Sciatic nerve (tissue), 2 donors: ENCODE results near the gene FAM83D. TPM values are rescaled to one million over a fixed set of nuclear protein-coding genes. Genes with fewer than 3 reads are reported as not detected.
A peak's percentile ranks its signal among the peaks of the same experiment; 100 is the strongest.

Source experiments
- ATAC-seq: fragments of 200-7000 bp; cut with Tn5 transposase; one replicate; pipeline ENCODE4 v1.9.1; 2020; ENCODE audit warnings: mild to moderate bottlenecking, moderate library complexity
- DNase-seq: peaks from one replicate; pipeline ENCODE4 v3.0.0-alpha.2; 2020; ENCODE audit warnings: low spot score
- intact Hi-C: fragments of 100-400 bp; cut with DNase I; formaldehyde crosslinking; loops from one replicate; pipeline ENCODE4 v1.14.2; 2022
- total RNA-seq: library from RNA; stranded (reverse); fragmentation: NEBNext Ultra II Directional; extraction: Animal tissue kit (Norgen Biotek cat#: 25700); gene quantifications from one replicate; pipeline ENCODE4 v1.2.1, GENCODE V29; 2021
- donor health status: DM: no; HTN: no; CAD: no.
- donor health status: DM: no; HTN: no; CAD: no.

Gene FAM83D
- total RNA-seq, 1 donor from 2014 or later, result 0.13 TPM

- intact Hi-C loops, result no loop called here
- peak; percentile 31 for ATAC-seq
Measured at GRCh38 chr20:38894091-38894847, 31.9 kb upstream of the FAM83D start.

DNA sequence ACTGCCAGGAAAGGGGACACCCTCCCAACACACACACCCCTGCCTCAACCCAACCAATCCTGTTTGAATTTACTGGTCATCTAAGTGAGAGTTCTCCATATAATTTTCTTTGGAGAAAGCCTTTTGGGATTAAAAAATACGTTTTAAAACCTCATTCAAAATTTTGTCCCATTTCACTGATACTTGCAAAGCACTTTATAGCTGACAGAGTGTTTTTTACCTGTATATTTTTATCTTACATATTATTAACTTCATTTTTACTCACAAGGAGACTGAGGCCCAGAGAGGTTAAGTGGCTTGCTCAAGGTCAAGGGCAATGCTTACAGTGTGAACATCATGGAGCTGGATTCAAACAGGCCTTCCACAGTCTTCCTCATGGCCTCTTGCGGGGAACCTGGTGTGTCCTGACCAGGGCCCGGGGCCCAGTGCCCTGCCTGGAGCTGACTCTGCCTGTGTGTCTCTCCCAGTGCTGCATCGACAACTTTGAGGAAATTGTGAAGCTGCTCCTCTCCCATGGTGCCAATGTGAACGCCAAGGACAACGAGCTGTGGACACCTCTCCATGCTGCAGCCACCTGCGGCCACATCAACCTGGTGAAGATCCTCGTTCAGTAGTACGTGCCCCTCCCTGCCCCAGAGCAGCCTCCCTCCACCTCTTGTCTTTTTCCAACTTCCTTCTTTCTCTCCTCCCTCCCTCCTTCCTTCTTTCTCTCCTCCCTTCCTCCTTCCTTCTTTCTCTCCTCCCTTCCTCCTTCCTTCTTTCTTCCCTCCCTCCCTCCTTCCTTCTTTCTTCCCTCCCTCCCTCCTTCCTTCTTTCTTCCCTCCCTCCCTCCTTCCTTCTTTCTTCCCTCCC, 30.9 kb upstream of the FAM83D start:
- ATAC-seq (no peak), DNase-seq (no peak)
- intact Hi-C loops, result no loop called here

More at GRCh38 chr20:38894091-38894847, 31.9 kb upstream of the FAM83D start:
- DNase-seq, result no peak

DNA sequence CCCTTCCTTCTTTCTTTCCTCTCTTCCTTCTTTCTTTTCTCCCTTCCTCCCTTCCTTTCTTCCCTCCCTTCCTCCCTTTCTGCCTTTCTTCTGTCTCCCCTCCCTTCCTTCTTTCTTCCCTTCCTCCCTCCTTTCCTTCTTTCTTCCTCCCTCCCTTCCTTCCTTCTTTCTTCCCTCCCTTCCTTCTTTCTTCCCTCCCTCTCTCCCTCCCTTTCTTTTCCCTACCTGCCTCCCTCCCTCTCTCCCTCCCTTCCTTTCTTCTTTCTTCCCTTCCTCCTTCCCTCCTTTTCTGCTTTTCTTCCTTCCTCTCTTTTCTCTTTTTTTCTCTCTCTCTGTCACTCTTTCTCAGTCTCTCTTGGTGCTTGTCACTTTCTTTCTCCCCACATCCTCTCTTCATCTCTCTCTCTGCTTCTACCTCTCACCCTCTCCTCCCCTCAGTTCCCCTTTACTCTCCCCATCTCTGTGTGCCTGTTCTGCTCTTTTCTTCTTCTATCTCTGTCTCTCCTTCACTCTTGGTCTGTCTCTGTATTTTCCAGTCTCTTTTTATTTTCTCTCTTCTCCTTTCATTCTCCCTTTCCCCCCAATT, 30.1 kb upstream of the FAM83D start:
- ATAC-seq (no peak), DNase-seq (no peak)
- intact Hi-C loops, result no loop called here

- ATAC-seq (no peak), DNase-seq (no peak)
- intact Hi-C loops, result no loop called here
Measured at GRCh38 chr20:38897267-38897666, 28.9 kb upstream of the FAM83D start.

DNA sequence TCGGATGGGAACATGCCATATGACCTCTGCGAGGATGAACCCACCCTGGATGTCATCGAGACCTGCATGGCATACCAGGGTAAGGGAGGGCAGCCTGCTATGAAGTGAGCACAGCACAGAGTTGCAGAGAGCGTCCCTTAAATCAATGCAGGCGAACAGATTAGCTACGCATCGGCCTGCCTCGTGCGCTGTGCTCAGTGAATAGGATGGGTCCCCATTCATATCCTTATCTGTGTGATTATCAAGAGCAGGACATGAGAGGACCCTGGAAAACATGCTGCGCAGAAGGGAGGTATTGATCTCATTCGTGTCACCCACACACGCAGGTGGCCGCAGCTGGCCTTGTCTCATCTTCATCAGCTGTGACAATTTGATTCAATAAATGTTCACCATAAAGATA, 25.6 kb upstream of the FAM83D start:
- DNase-seq, result no peak
- intact Hi-C loops, result no loop called here
- no peak for ATAC-seq

GRCh38 chr20:38902601-38903000, 23.6 kb upstream of the FAM83D start:
- ATAC-seq, result no peak
- DNase-seq, result no peak
- intact Hi-C loops, result no loop called here

- intact Hi-C loops, result no loop called here
- DNase-seq, result no peak
- no peak for ATAC-seq
Measured at GRCh38 chr20:38903335-38903734, 22.9 kb upstream of the FAM83D start.

GRCh38 chr20:38905375-38905774, 20.8 kb upstream of the FAM83D start:
- intact Hi-C loops, result no loop called here
- no peak for ATAC-seq
- no peak for DNase-seq

GRCh38 chr20:38907918-38908677, 18.1 kb upstream of the FAM83D start:
- no peak for DNase-seq
- intact Hi-C loops, result no loop called here
- no peak for ATAC-seq

- DNase-seq, result no peak
- no peak for ATAC-seq
- intact Hi-C loops, result no loop called here
Measured at GRCh38 chr20:38915355-38915754, 10.9 kb upstream of the FAM83D start.

- intact Hi-C loops, result no loop called here
- no peak for ATAC-seq
- DNase-seq, result no peak
Measured at GRCh38 chr20:38917657-38918056, 8.6 kb upstream of the FAM83D start.

GRCh38 chr20:38918172-38918571, 8.0 kb upstream of the FAM83D start:
- ATAC-seq (no peak), DNase-seq (no peak)
- intact Hi-C loops, result no loop called here

DNA sequence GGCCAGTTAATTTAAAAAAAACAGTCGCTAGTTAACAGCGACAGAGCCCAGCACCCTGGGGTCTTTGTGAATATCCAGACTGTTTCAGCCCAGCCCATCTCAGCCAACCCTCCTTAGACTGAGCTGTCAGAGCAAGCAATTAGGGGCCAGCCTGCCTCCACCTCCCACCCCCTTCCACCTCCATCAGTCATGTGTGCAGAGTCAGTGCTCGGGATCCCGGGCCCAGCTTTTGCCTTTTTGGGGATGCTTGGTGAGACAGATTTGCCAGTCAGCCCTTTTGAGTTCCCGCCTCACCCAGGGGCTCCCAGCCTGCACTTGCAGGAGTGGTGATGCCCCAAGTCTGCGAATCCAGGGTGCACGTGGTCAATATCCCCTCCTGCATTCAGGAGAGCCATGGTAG, 6.5 kb upstream of the FAM83D start:
- intact Hi-C loops, result loop anchor here (10.0 kb wide), 1 partner anchor 125 kb away; no protein-coding TSS in a partner anchor
- ATAC-seq, result no peak
- no peak for DNase-seq

GRCh38 chr20:38920411-38920810, 5.8 kb upstream of the FAM83D start:
- intact Hi-C loops, result loop anchor here (10.0 kb wide), 1 partner anchor 124 kb away; no protein-coding TSS in a partner anchor
- DNase-seq (no peak), ATAC-seq (no peak)

- ATAC-seq, result no peak
- intact Hi-C loops, result loop anchor here (10.0 kb wide), 1 partner anchor 124 kb away; no protein-coding TSS in a partner anchor
Measured at GRCh38 chr20:38920851-38921250, 5.4 kb upstream of the FAM83D start.

GRCh38 chr20:38924718-38925117, 1.5 kb upstream of the FAM83D start:
- intact Hi-C loops, result loop anchor here (10.0 kb wide), 1 partner anchor 120 kb away; no protein-coding TSS in a partner anchor
- ATAC-seq, result no peak
- no peak for DNase-seq

More at GRCh38 chr20:38920851-38921250, 5.4 kb upstream of the FAM83D start:
- DNase-seq, result no peak

- no peak for DNase-seq
- intact Hi-C loops, result loop anchor here (10.0 kb wide), 1 partner anchor 118 kb away; no protein-coding TSS in a partner anchor
- ATAC-seq, result no peak
Measured at GRCh38 chr20:38926934-38927616, 858 bp downstream of the FAM83D start.

DNA sequence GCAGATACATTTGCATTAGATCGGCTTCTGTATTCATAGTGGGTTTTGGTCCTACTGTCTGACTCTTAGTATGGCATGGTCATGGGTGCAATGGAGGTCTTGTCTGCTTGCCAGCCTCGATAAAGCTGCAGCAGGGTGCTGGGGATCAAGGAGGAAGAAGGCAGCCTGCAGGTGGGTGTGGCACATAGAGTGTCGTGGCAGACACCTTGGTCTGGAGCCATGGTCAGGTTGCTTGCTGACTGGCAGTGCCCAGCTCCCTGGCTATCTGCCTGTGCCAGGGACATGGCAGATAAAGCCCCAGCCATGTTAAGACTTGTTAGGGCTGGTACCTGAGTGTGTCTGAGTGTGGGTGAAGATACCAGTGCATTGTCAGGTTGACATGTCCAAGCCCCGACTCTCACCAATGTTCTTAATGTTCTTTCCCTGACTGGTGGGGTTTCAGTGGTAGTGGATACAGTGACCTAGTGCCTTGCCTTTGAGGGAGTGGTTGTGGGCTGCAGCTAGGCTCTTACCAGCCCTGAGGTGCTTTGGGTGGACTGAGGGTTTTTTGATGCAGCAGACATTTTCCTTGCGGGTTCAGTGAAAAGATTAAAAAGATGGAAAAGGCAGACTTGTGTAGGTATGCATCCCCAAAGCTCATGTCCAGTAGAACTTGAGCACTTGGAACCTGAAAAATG, 1.8 kb downstream of the FAM83D start:
- ATAC-seq (no peak), DNase-seq (no peak)
- intact Hi-C loops, result loop anchor here (10.0 kb wide), 1 partner anchor 117 kb away; no protein-coding TSS in a partner anchor
